ENCODE data around the gene CYP27A1. TPM values are rescaled to one million over a fixed set of nuclear protein-coding genes. Genes with fewer than 3 reads are reported as not detected.
A peak's percentile ranks its signal among the peaks of the same experiment; 100 is the strongest.

Gene CYP27A1
- total RNA-seq, 1 donor from 2014 or later: 273 TPM

GRCh38 chr2:218815649-218816048 lies 33.7 kb downstream of the CYP27A1 start:
- Histone ChIP-seq H3K4me3 (no peak overlapping the region), H3K9me3 (no peaks in the 10 kb centered on the region), H3K27me3 (ENCODE audit: low read depth) (no peaks in the 10 kb centered on the region), H3K4me1 (peaks cover 13% of the 10 kb centered on the region), H3K36me3 (peaks cover 66% of the 10 kb centered on the region), H3K27ac (no peak overlapping the region)
- intact Hi-C loops (cut with DNase I): no loop called here
- TF ChIP-seq CTCF (IDR thresholded peaks at IDR 0.05): no peak
- no peak for DNase-seq
- ATAC-seq: no peak

GRCh38 chr2:218816561-218817011 lies 34.6 kb downstream of the CYP27A1 start:
- H3K36me3 ChIP-seq: peaks cover 66% of the 10 kb centered on the region
- intact Hi-C loops (cut with DNase I): no loop called here
- H3K27ac ChIP-seq: no peak overlapping the region
- H3K9me3 ChIP-seq: no peaks in the 10 kb centered on the region
- TF ChIP-seq CTCF (IDR thresholded peaks at IDR 0.05): no peak
- H3K4me3 ChIP-seq: no peak overlapping the region
- DNase-seq (no peak), ATAC-seq (no peak)
- peaks cover 12% of the 10 kb centered on the region for H3K4me1 ChIP-seq
- no peaks in the 10 kb centered on the region for H3K27me3 ChIP-seq (ENCODE audit: low read depth)

- Histone ChIP-seq H3K4me1 (peaks cover 4% of the 10 kb centered on the region), H3K36me3 (peaks cover 44% of the 10 kb centered on the region), H3K27me3 (ENCODE audit: low read depth) (no peaks in the 10 kb centered on the region), H3K27ac (no peak overlapping the region), H3K9me3 (no peaks in the 10 kb centered on the region), H3K4me3 (no peak overlapping the region)
- peak; percentile 29 for DNase-seq
- no peak for TF ChIP-seq CTCF (IDR thresholded peaks at IDR 0.05)
- no peak for ATAC-seq
- intact Hi-C loops (cut with DNase I): no loop called here
Measured at GRCh38 chr2:218819093-218819492, 37.1 kb downstream of the CYP27A1 start.

GRCh38 chr2:218820746-218821369 lies 38.9 kb downstream of the CYP27A1 start:
- H3K9me3 ChIP-seq: no peaks in the 10 kb centered on the region
- no peak for TF ChIP-seq CTCF (IDR thresholded peaks at IDR 0.05)
- peak overlapping the region; percentile 43 for H3K27ac ChIP-seq
- intact Hi-C loops (cut with DNase I): no loop called here
- no peaks in the 10 kb centered on the region for H3K27me3 ChIP-seq (ENCODE audit: low read depth)
- H3K36me3 ChIP-seq: peaks cover 26% of the 10 kb centered on the region
- no peak overlapping the region for H3K4me3 ChIP-seq
- no peaks in the 10 kb centered on the region for H3K4me1 ChIP-seq
- ATAC-seq: peak; percentile 44 to 50
- DNase-seq: peak; percentile 61

GRCh38 chr2:218821605-218822211 lies 39.8 kb downstream of the CYP27A1 start:
- no peak for TF ChIP-seq CTCF (IDR thresholded peaks at IDR 0.05)
- intact Hi-C loops (cut with DNase I): no loop called here
- Histone ChIP-seq H3K36me3 (peaks cover 17% of the 10 kb centered on the region), H3K9me3 (no peaks in the 10 kb centered on the region), H3K27ac (no peak overlapping the region), H3K27me3 (ENCODE audit: low read depth) (no peaks in the 10 kb centered on the region), H3K4me1 (no peaks in the 10 kb centered on the region), H3K4me3 (no peak overlapping the region)
- DNase-seq (peak; percentile 33), ATAC-seq (no peak)

Data from lower lobe of right lung (tissue), 2 donors.